HepG2 (cell line): ENCODE data around the gene GHRHR. TPM values are rescaled to one million over a fixed set of nuclear protein-coding genes. Genes with fewer than 3 reads are reported as not detected.

Experiments
- ATAC-seq: fragments of 200-7000 bp; cut with Tn5 transposase; 3 replicates; pipeline ENCODE4 v1.9.1; 2020; ENCODE audit warnings: mild to moderate bottlenecking, moderate library complexity
- BruUV-seq: library from RNA; stranded (reverse); fragments of 400-500 nt; replicated peaks from 2 replicates; lab custom pipeline; 2021; lab: Mats Ljungman, UMichigan
- CTCF ChIA-PET: fragments of 300-600 bp; formaldehyde crosslinking; extraction: SDS; loops from one replicate; lab custom pipeline; 2021; ENCODE audit warnings: low total read pairs, inconsistent platforms, low intra/inter-chr PET ratio; lab: Yijun Ruan, JAX
- POLR2A ChIA-PET: fragments of 350-600 bp; sonication (Branson Sonifier 250); formaldehyde crosslinking; loops from one replicate; lab custom pipeline; 2020; ENCODE audit warnings: antibody characterized with exemption, inconsistent platforms; lab: Yijun Ruan, JAX
- DNase-seq: peaks from one replicate; pipeline ENCODE4 v3.0.0-alpha.2; 2015; ENCODE audit warnings: low spot score
- FAIRE-seq: peaks from 3 replicates; lab custom pipeline; 2011; peaks lifted over from hg19 to GRCh38; lab: Jason Lieb, UNC
- H2AFZ ChIP-seq: one replicate; pipeline ENCODE4 v1.6.1; 2011; ENCODE audit warnings: low read length, inconsistent platforms
- H3K27ac ChIP-seq: fragments of 300-600 bp; 3 replicates; pipeline ENCODE4 v1.8.0; 2011; ENCODE audit warnings: mixed run types, mild to moderate bottlenecking, mixed read lengths, low read length, inconsistent platforms; ENCODE audit not compliant: insufficient read depth; ENCODE audit errors: extremely low read length
- H3K27me3 ChIP-seq, 2 experiments: fragments of 200-600 bp in 1 of 2; 2 replicates in 1 of 2; 3 replicates in 1 of 2; pipeline versions ENCODE4 v1.6.0 to v1.8.0; 2011; ENCODE audit warnings: low read length in 2 of 2, mild to moderate bottlenecking in 2 of 2, moderate library complexity in 2 of 2, inconsistent platforms in 1 of 2; ENCODE audit not compliant: insufficient read depth in 2 of 2, control insufficient read depth in 1 of 2
- H3K36me3 ChIP-seq, 2 experiments: fragments of 200-600 bp in 1 of 2; replicated peaks in 1 of 2; 2 replicates in 1 of 2; 3 replicates in 1 of 2; pipeline versions ENCODE4 v1.5.1 to v1.8.0; 2011; ENCODE audit warnings: low read length in 2 of 2, inconsistent platforms in 1 of 2; ENCODE audit not compliant: insufficient read depth in 2 of 2, control insufficient read depth in 1 of 2
- H3K4me1 ChIP-seq: 2 replicates; pipeline ENCODE4 v1.5.1; 2012; ENCODE audit warnings: low read length, inconsistent platforms; ENCODE audit not compliant: insufficient read depth
- H3K4me2 ChIP-seq: 2 replicates; pipeline ENCODE4 v1.6.0; 2011; ENCODE audit warnings: low read depth, low read length, inconsistent platforms
- H3K4me3 ChIP-seq, 3 experiments: fragments of 200-600 bp in 1 of 3; sonication (generic), shearing (Covaris generic) in 1 of 3; replicated peaks in 1 of 3; 2 replicates each; pipeline ENCODE4 v1.5.1; 2011 to 2016; ENCODE audit warnings: low read length in 3 of 3, inconsistent platforms in 2 of 3, low read depth in 2 of 3, mild to moderate bottlenecking in 2 of 3, control low read depth in 1 of 3, mixed read lengths in 1 of 3; ENCODE audit not compliant: insufficient read depth in 1 of 3
- H3K79me2 ChIP-seq: one replicate; pipeline ENCODE4 v1.6.1; 2011; ENCODE audit warnings: low read length, inconsistent platforms; ENCODE audit not compliant: insufficient read depth
- H3K9ac ChIP-seq: 2 replicates; pipeline ENCODE4 v1.6.0; 2011; ENCODE audit warnings: mild to moderate bottlenecking, low read depth, low read length, inconsistent platforms; ENCODE audit not compliant: insufficient read depth
- H3K9me3 ChIP-seq: 2 replicates; pipeline ENCODE4 v1.5.1; 2012; ENCODE audit warnings: mild to moderate bottlenecking, low read length
- H4K20me1 ChIP-seq: 2 replicates; pipeline ENCODE4 v1.6.0; 2011; ENCODE audit warnings: inconsistent platforms, mild to moderate bottlenecking, low read length, moderate library complexity; ENCODE audit not compliant: insufficient read depth
- FIP1L1 ChIP-seq: fragments of 200-400 bp; formaldehyde crosslinking; IDR thresholded peaks from 2 replicates; pipeline ENCODE4 v1.6.1; 2018; ENCODE audit warnings: low read depth, mild to moderate bottlenecking, low read length, moderate library complexity, borderline replicate concordance; ENCODE audit not compliant: insufficient read depth
- HHEX ChIP-seq: IDR thresholded peaks from 2 replicates; pipeline ENCODE4 v1.6.1; 2016; ENCODE audit warnings: control low read depth
- NONO ChIP-seq, 2 experiments: fragments of 450-650 bp in 1 of 2; sonication (generic) in 1 of 2; formaldehyde crosslinking in 1 of 2; IDR thresholded peaks in 1 of 2; conservative IDR thresholded peaks in 1 of 2; 2 replicates each; pipeline versions ENCODE4 v1.6.1 to v1.8.0; 2017 to 2022; ENCODE audit warnings: mild to moderate bottlenecking in 1 of 2, missing genetic modification reagents in 1 of 2, moderate library complexity in 1 of 2
- SIN3B ChIP-seq: fragments of 150-350 bp; IDR thresholded peaks from 2 replicates; pipeline ENCODE4 v1.6.1; 2014; ENCODE audit warnings: low read length
- TBP ChIP-seq: sonication (generic); formaldehyde crosslinking; IDR thresholded peaks from 2 replicates; pipeline ENCODE4 v1.5.0; 2020; ENCODE audit warnings: missing genetic modification reagents
- U2AF1 ChIP-seq: fragments of 200-400 bp; formaldehyde crosslinking; optimal IDR thresholded peaks from 2 replicates; pipeline ENCODE3; 2017; ENCODE audit warnings: mild to moderate bottlenecking, low read depth, low read length
- ZBTB14 ChIP-seq: sonication (generic); formaldehyde crosslinking; IDR thresholded peaks from 2 replicates; pipeline ENCODE4 v1.4.0; 2020; ENCODE audit warnings: missing genetic modification reagents
- ZMAT3 ChIP-seq: sonication (generic); formaldehyde crosslinking; conservative IDR thresholded peaks from 2 replicates; pipeline ENCODE4 v1.7.0; 2021; ENCODE audit warnings: missing genetic modification reagents
- ZNF12 ChIP-seq: sonication (generic); formaldehyde crosslinking; IDR thresholded peaks from 2 replicates; pipeline ENCODE4 v1.5.0; 2020; ENCODE audit warnings: missing genetic modification reagents
- ZNF3 ChIP-seq: IDR thresholded peaks from 2 replicates; pipeline ENCODE4 v1.7.0; 2017; ENCODE audit warnings: inconsistent platforms
- ZSCAN12 ChIP-seq: sonication (generic); formaldehyde crosslinking; IDR thresholded peaks from 2 replicates; pipeline ENCODE4 v1.9.0; 2021; ENCODE audit warnings: mild to moderate bottlenecking, missing genetic modification reagents
- ZSCAN30 ChIP-seq: sonication (generic); formaldehyde crosslinking; IDR thresholded peaks from 2 replicates; pipeline ENCODE4 v1.5.0; 2020; ENCODE audit warnings: mild to moderate bottlenecking, missing genetic modification reagents
- ZSCAN9 ChIP-seq: IDR thresholded peaks from 2 replicates; pipeline ENCODE4 v1.6.1; 2016; ENCODE audit warnings: borderline replicate concordance
- WGBS: methylation state at CpG from one replicate; pipeline ENCODE4 v1.1.6; 2017; ENCODE audit warnings: low lambda C conversion rate; 5-methylcytosine and 5-hydroxymethylcytosine counted together
- in situ Hi-C: cut with HindIII; loops from 2 replicates; pipeline ENCODE4 v1.10.0; 2017; ENCODE audit warnings: low pct_unique_long_range_greater_than_20kb; ENCODE audit not compliant: extremely low pct_ligation_motif_present
- intact Hi-C: fragments of 100-400 bp; cut with micrococcal nuclease; formaldehyde crosslinking; loops from one replicate; pipeline ENCODE4 v1.10.0; 2022; ENCODE audit not compliant: unreplicated experiment
- polyA plus RNA-seq, 8 experiments: library from polyadenylated mRNA; depleted of rRNA in 3 of 8; stranded (reverse) in 7 of 8; unstranded in 1 of 8; fragments of >200 nt; fragmentation: Illumina TruSeq in 4 of 8; extraction: Trizol in 4 of 8; gene quantifications; 2 replicates each; pipeline versions ENCODE4 v1.2.1 to v1.2.3, GENCODE V29; 2011 to 2016; ENCODE audit warnings: low read depth in 4 of 8, missing spikeins in 1 of 8, mixed read lengths in 1 of 8; ENCODE audit not compliant: insufficient read depth in 1 of 8
- total RNA-seq, 5 experiments: library from RNA; depleted of rRNA; stranded (reverse); fragments of >200 nt; fragmentation: Illumina TruSeq; extraction: Trizol; gene quantifications; 2 replicates each; pipeline ENCODE4 v1.2.3, GENCODE V29; 2016; ENCODE audit warnings: low read depth in 1 of 5
- TF ChIP-seq, protein P1 (sequence below): sonication (generic); formaldehyde crosslinking; IDR thresholded peaks from 2 replicates; pipeline ENCODE4 v1.5.0; 2020; ENCODE audit warnings: mild to moderate bottlenecking, missing genetic modification reagents, borderline replicate concordance

Gene GHRHR
- total and polyA plus RNA-seq, 2 of the 13 experiments (the other 11 are each of a cell fraction or from before 2014, with no cell fraction given) = not detected

- no peak for TF ChIP-seq NONO (IDR thresholded peaks at IDR 0.05)
- no peak for TF ChIP-seq NONO (CRISPR knock-in tag; conservative IDR thresholded peaks at IDR 0.05)
- no peak for TF ChIP-seq FIP1L1
These were observed 16.4 kb downstream of the GHRHR start (continued) for GRCh38 chr7:30980194-30980593.

- ATAC-seq (no peak), FAIRE-seq (no peak), DNase-seq (no peak)
- POLR2A ChIA-PET = no interaction called here
- H3K4me1 ChIP-seq = no peaks in the 10 kb centered on the region
- CTCF ChIA-PET = interaction anchor here (1.4 kb wide), 1 partner anchor 142 kb away, joined by 3 read pairs; no protein-coding TSS in a partner anchor
- no peaks in the 10 kb centered on the region for H3K9me3 ChIP-seq
- H3K9ac ChIP-seq = no peak overlapping the region
- no TSS peak for BruUV-seq
- H3K27ac ChIP-seq = no peak overlapping the region
- H4K20me1 ChIP-seq = no peaks in the 10 kb centered on the region
- H3K27me3 ChIP-seq = peaks cover 0 to 7% of the 10 kb centered on the region in 2 experiments; a peak in 1 of 5 replicates
- 13% methylated on average over 4 of the region's 5 CpGs for WGBS
- no peak overlapping the region for H3K4me2 ChIP-seq
- no peaks in the 10 kb centered on the region for H3K36me3 ChIP-seq
- H3K79me2 ChIP-seq = no peaks in the 10 kb centered on the region
- intact Hi-C loops = no loop called here
- no peak overlapping the region for H2AFZ ChIP-seq
- in situ Hi-C loops = loop anchor here (5.0 to 25.0 kb wide), 2 partner anchors 142 to 757 kb away; no protein-coding TSS in a partner anchor
- no peak overlapping the region for H3K4me3 ChIP-seq
- TF ChIP-seq, protein P1, sequence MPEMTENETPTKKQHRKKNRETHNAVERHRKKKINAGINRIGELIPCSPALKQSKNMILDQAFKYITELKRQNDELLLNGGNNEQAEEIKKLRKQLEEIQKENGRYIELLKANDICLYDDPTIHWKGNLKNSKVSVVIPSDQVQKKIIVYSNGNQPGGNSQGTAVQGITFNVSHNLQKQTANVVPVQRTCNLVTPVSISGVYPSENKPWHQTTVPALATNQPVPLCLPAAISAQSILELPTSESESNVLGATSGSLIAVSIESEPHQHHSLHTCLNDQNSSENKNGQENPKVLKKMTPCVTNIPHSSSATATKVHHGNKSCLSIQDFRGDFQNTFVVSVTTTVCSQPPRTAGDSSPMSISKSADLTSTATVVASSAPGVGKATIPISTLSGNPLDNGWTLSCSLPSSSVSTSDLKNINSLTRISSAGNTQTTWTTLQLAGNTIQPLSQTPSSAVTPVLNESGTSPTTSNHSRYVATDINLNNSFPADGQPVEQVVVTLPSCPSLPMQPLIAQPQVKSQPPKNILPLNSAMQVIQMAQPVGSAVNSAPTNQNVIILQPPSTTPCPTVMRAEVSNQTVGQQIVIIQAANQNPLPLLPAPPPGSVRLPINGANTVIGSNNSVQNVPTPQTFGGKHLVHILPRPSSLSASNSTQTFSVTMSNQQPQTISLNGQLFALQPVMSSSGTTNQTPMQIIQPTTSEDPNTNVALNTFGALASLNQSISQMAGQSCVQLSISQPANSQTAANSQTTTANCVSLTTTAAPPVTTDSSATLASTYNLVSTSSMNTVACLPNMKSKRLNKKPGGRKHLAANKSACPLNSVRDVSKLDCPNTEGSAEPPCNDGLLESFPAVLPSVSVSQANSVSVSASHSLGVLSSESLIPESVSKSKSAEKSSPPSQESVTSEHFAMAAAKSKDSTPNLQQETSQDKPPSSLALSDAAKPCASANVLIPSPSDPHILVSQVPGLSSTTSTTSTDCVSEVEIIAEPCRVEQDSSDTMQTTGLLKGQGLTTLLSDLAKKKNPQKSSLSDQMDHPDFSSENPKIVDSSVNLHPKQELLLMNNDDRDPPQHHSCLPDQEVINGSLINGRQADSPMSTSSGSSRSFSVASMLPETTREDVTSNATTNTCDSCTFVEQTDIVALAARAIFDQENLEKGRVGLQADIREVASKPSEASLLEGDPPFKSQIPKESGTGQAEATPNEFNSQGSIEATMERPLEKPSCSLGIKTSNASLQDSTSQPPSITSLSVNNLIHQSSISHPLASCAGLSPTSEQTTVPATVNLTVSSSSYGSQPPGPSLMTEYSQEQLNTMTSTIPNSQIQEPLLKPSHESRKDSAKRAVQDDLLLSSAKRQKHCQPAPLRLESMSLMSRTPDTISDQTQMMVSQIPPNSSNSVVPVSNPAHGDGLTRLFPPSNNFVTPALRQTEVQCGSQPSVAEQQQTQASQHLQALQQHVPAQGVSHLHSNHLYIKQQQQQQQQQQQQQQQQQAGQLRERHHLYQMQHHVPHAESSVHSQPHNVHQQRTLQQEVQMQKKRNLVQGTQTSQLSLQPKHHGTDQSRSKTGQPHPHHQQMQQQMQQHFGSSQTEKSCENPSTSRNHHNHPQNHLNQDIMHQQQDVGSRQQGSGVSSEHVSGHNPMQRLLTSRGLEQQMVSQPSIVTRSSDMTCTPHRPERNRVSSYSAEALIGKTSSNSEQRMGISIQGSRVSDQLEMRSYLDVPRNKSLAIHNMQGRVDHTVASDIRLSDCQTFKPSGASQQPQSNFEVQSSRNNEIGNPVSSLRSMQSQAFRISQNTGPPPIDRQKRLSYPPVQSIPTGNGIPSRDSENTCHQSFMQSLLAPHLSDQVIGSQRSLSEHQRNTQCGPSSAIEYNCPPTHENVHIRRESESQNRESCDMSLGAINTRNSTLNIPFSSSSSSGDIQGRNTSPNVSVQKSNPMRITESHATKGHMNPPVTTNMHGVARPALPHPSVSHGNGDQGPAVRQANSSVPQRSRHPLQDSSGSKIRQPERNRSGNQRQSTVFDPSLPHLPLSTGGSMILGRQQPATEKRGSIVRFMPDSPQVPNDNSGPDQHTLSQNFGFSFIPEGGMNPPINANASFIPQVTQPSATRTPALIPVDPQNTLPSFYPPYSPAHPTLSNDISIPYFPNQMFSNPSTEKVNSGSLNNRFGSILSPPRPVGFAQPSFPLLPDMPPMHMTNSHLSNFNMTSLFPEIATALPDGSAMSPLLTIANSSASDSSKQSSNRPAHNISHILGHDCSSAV (CRISPR knock-in tag) = no peak
- TF ChIP-seq SIN3B (no peak), ZBTB14 (CRISPR knock-in tag) (no peak), ZSCAN9 (no peak), ZNF3 (no peak), ZSCAN30 (CRISPR knock-in tag) (no peak), TBP (CRISPR knock-in tag) (no peak), U2AF1 (no peak), ZNF12 (CRISPR knock-in tag) (no peak), HHEX (CRISPR knock-in tag) (no peak), ZSCAN12 (CRISPR knock-in tag) (no peak), ZMAT3 (CRISPR knock-in tag) (no peak)
These were observed 17.0 kb downstream of the GHRHR start for GRCh38 chr7:30980751-30981150.
